ENCODE data around the gene CHRM4. TPM values are rescaled to one million over a fixed set of nuclear protein-coding genes. Genes with fewer than 3 reads are reported as not detected.

Gene CHRM4
- polyA plus RNA-seq, 1 experiment: not detected

DNA sequence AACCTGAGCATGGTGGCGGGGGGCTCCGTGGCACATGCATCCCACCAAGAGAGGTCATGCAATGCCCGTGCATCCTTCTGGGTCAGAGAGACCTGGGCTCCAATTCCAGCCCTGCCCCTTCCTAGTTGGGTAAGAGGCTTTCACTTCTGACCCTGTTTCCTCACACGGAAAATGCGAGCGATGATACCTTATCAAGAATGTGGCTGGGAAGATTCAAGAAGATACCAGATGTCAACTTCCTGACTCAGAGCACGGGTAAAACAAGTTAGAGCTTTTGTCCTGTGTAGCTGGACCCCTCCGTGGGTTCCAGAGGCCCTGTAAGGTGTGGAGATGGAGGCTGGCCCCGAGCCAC lies 53.0 kb downstream of the CHRM4 start:
- ChIA-PET CTCF (interaction anchor here (1.3 kb wide), 1 partner anchor 9 kb away, joined by 5 read pairs; the partner anchor contains the start of gene DGKZ), POLR2A (no interaction called here)
- H3K9me3 ChIP-seq (ENCODE audit: control insufficient read depth, insufficient read depth, low read length): no peaks in the 10 kb centered on the region
- H3K4me3 ChIP-seq (ENCODE audit: low read depth, low read length): no peak overlapping the region
- H3K27me3 ChIP-seq (ENCODE audit: control insufficient read depth, insufficient read depth, low read length): peaks cover 18% of the 10 kb centered on the region
- no peak for DNase-seq (ENCODE audit: low read depth, low spot score)
- TF ChIP-seq, protein P1, sequence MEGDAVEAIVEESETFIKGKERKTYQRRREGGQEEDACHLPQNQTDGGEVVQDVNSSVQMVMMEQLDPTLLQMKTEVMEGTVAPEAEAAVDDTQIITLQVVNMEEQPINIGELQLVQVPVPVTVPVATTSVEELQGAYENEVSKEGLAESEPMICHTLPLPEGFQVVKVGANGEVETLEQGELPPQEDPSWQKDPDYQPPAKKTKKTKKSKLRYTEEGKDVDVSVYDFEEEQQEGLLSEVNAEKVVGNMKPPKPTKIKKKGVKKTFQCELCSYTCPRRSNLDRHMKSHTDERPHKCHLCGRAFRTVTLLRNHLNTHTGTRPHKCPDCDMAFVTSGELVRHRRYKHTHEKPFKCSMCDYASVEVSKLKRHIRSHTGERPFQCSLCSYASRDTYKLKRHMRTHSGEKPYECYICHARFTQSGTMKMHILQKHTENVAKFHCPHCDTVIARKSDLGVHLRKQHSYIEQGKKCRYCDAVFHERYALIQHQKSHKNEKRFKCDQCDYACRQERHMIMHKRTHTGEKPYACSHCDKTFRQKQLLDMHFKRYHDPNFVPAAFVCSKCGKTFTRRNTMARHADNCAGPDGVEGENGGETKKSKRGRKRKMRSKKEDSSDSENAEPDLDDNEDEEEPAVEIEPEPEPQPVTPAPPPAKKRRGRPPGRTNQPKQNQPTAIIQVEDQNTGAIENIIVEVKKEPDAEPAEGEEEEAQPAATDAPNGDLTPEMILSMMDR (IDR thresholded peaks at IDR 0.05; ENCODE audit: low read depth, low read length): no peak
- no peak overlapping the region for H3K27ac ChIP-seq (ENCODE audit: low read depth, low read length)

DNA sequence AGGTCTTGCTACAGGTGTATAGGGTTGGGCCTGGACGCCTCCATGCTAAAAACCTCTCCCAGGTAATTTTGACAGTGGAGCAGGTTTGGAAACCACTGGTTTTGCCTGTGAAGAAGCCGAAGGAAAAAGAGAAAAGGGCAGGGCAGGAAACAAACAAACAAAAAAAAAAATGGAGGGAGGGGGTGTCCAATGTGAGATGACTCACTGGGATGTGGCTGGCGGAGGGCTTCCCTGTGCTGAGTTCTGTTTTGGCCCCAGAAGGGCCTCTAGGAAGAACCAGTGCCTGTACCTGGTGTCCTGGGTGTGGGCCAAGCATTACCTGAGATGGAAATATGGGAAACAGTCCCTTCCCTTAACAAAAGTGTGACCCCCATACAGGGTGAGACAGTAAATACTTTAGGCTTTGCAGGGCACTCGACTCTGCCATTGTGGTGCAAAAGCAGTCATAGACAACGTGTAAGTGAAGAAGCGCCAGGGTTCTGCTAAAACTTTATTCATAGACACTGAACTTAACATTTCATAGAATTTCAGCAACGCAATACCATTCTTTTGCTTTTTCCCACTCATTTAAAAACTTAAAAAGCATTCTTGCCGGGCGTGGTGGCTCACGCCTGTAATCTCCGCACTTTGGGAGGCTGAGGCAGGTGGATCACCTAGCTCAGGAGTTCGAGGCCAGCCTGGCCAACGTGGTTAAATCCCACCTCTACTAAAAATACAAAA lies 53.8 kb downstream of the CHRM4 start:
- CTCF ChIA-PET: no interaction called here
- Histone ChIP-seq H3K27me3 (ENCODE audit: control insufficient read depth, insufficient read depth, low read length) (peaks cover 22% of the 10 kb centered on the region), H3K27ac (ENCODE audit: low read depth, low read length) (no peak overlapping the region), H3K4me3 (ENCODE audit: low read depth, low read length) (no peak overlapping the region), H3K9me3 (ENCODE audit: control insufficient read depth, insufficient read depth, low read length) (no peaks in the 10 kb centered on the region)
- POLR2A ChIA-PET: no interaction called here
- no peak for DNase-seq (ENCODE audit: low read depth, low spot score)
- TF ChIP-seq, protein P1 (IDR thresholded peaks at IDR 0.05; ENCODE audit: low read depth, low read length): no peak

DNA sequence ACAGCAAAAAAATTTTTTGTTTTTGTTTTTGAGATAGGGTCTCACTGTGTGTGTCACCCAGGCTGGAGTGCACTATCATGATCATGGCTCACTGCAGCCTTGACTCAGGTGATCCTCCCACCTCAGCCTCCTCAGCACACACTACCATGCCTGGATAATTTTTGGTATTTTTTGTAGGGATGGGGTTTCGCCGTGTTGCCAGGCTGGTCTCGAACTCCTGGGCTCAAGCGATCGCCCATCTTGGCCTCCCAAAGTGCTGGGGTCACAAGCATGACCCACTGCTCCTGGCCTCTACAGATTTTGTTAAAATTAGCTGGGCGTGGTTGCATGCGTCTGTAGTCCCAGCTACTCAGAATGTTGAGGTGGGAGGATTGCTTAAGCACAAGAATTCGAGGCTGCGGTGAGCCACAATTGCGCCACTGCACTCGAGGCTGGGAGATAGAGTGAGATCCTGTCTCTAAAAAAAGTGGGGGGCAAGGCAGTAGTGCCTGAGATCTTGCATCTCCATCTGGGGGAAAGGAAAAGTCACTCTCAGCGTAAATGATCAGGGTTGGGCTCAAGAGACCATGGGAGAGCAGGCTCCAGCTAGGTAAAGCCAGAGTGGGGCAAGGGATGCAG lies 54.9 kb downstream of the CHRM4 start:
- POLR2A ChIA-PET: no interaction called here
- DNase-seq (ENCODE audit: low read depth, low spot score): no peak
- CTCF ChIA-PET: no interaction called here
- Histone ChIP-seq H3K9me3 (ENCODE audit: control insufficient read depth, insufficient read depth, low read length) (no peaks in the 10 kb centered on the region; the same call in 1 of the 2 replicates), H3K27ac (ENCODE audit: low read depth, low read length) (no peak overlapping the region), H3K27me3 (ENCODE audit: control insufficient read depth, insufficient read depth, low read length) (peaks cover 32% of the 10 kb centered on the region), H3K4me3 (ENCODE audit: low read depth, low read length) (no peak overlapping the region)
- TF ChIP-seq, protein P1 (IDR thresholded peaks at IDR 0.05; ENCODE audit: low read depth, low read length): no peak

DNA sequence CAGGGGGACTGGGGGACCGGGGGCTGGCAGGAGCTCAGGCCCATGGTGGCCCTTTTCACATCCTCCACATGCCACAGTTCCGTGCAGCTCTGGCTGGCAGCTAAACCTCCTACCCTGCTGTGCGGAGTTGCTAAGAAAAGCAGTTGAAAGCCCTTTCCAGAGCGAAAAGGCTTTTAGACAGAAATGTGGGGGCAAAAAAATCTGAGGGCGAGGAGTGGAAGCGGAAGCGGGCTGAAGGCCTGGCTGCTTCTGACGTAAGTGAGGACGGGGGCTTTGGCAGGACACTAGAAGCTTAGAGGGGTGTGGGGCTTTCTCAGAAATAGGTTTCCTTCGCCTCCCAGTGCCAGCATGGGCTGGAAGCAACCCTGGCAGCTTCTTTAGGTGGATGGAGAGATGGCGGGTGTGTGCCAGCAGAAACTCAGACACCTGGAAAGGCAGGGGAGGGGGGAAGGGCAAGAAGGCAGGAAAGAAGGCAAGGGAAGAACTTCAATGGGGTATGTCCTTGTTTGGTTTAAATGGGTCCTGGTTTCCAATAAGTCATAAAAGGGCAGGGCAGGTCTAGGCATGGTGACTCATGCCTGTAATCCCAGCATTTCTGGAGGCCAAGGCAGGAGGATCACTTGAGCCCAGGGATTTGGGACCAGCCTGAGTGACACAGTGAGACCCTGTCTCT lies 55.5 kb downstream of the CHRM4 start:
- H3K27me3 ChIP-seq (ENCODE audit: control insufficient read depth, insufficient read depth, low read length): peaks cover 35% of the 10 kb centered on the region
- H3K27ac ChIP-seq (ENCODE audit: low read depth, low read length): no peak overlapping the region
- CTCF ChIA-PET: no interaction called here
- H3K4me3 ChIP-seq (ENCODE audit: low read depth, low read length): no peak overlapping the region
- POLR2A ChIA-PET: interaction anchor here (0.5 kb wide), 1 partner anchor 42 kb away, joined by 3 read pairs; no protein-coding TSS in a partner anchor
- H3K9me3 ChIP-seq (ENCODE audit: control insufficient read depth, insufficient read depth, low read length): no peaks in the 10 kb centered on the region; the same call in 1 of the 2 replicates
- TF ChIP-seq, protein P1 (IDR thresholded peaks at IDR 0.05; ENCODE audit: low read depth, low read length): no peak
- DNase-seq (ENCODE audit: low read depth, low spot score): no peak

DNA sequence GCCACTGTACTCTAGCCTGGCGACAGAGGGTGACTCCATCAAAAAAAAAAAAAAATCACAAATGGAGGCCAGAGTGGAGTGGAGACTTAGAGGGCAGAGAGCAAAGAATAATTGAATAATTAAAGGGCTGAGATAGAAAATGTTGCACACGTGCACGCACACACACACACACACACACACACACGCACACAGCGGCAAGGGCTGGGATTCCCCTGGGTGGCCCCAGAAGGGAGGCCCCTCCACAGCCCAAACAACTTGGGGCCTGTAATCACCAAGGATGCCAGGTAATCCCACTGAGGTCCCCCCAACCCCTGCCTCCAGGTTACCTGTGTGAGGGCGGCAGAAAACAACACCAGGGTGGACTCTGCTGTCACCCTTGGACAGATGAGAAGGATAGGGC lies 56.3 kb downstream of the CHRM4 start:
- POLR2A ChIA-PET: interaction anchor here (0.5 kb wide), 1 partner anchor 41 kb away, joined by 3 read pairs; no protein-coding TSS in a partner anchor
- H3K9me3 ChIP-seq (ENCODE audit: control insufficient read depth, insufficient read depth, low read length): no peaks in the 10 kb centered on the region; the same call in 1 of the 2 replicates
- DNase-seq (ENCODE audit: low read depth, low spot score): no peak
- TF ChIP-seq, protein P1 (IDR thresholded peaks at IDR 0.05; ENCODE audit: low read depth, low read length): no peak
- CTCF ChIA-PET: interaction anchor here (0.5 kb wide), 1 partner anchor 127 kb away, joined by 4 read pairs; no protein-coding TSS in a partner anchor
- peaks cover 42% of the 10 kb centered on the region for H3K27me3 ChIP-seq (ENCODE audit: control insufficient read depth, insufficient read depth, low read length)
- H3K4me3 ChIP-seq (ENCODE audit: low read depth, low read length): no peak overlapping the region
- H3K27ac ChIP-seq (ENCODE audit: low read depth, low read length): no peak overlapping the region
